Fibroblast of skin of left quadriceps (primary cell): ENCODE measurements around the gene ADAM11.

Source experiments
- DNase-seq, 2 experiments: peaks; one replicate each; pipeline ENCODE4 v3.0.0-alpha.2; 2013; ENCODE audit warnings: low read depth in 2 of 2

Gene ADAM11

GRCh38 chr17:44757045-44757917, 1.5 kb upstream of the ADAM11 start:
- no peak for DNase-seq

DNA sequence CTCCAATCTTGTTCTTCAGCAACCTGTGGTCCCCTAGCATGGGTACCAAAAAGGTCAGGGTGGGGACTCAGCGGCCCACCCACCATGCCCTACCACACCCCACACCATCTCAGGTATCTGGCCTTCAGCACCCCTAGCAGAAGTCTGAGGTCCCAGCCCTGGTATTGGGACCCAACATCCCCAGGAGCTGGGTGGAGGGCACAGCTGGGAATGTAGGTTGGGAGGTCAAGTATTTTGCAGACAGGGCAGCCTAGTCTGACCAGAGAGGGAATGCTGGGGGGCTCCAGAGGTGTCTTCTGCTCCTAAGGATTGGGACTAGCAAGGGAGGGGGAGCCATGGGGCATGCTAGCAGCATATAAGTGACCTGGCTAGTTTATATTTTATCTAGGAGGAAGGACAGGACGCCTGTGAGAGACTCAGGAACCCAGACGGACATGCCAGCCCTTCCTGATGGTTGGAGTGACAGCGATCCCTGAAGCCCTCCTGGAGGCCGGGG, 822 bp upstream of the ADAM11 start:
- no peak for DNase-seq

GRCh38 chr17:44759086-44759915, 513 bp downstream of the ADAM11 start:
- DNase-seq: no peak

- DNase-seq: no peak
These were observed 1.1 kb downstream of the ADAM11 start for GRCh38 chr17:44759916-44760243.

GRCh38 chr17:44760474-44761308, 1.9 kb downstream of the ADAM11 start:
- no peak for DNase-seq

DNA sequence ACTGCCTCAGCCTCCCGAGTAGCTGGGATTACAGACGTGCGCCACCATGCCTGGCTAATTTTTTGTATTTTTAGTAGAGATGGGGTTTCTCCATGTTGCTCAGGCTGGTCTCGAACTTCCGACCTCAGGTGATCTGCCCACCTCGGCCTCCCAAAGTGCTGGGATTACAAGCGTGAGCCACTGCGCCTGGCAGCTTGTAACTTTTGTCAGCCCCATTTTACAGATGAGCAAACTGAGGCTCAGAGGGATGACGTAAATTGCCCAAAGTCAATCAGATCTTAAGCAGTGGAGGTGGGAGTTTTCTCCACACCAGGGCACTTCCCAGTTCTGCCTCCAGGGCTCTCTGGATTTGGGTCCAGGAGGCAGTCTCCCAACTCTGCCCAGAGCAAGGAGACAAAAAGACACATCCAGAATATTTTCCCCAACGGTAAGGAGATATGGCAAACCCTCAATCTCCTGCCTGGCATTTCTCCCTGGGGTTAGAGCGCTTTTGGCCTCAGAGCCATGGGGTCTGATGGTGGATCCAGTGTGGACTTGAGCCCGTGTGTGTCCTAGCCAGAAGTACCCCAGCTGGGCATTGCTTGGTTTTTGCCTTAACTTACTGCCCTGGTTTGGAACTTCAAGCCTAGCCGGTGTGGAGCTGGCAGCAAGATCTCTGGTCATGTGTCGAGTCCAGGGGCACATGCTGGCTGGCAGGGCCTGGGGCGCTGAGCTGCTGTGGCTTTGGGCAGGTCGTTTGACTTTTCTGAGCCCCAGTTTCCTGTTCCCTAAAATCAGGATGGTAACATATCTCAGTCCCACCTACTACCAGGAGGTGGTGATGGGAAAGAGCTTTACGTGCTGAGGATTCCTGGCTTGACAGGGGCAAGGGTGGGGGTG, 3.4 kb downstream of the ADAM11 start:
- no peak for DNase-seq

DNA sequence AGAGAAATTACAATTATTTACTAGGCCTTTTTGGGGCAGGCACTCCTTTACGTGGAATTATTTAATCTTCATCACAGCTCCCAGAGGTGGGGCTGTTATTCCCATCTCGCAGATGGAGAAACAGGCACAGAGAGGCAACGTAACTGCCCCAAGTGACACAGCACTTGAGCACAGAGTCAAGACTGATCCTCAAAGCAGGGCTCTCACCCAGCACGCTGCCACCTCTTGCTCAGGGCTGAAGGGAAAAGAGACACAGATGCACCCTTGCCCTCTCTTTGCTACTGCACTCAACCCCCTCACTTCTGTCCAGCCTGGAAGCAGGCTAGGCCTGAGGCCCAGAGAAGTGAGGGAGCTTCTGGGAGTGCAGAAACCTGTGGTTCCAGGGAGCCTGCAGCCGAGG, 4.4 kb downstream of the ADAM11 start:
- no peak for DNase-seq

DNA sequence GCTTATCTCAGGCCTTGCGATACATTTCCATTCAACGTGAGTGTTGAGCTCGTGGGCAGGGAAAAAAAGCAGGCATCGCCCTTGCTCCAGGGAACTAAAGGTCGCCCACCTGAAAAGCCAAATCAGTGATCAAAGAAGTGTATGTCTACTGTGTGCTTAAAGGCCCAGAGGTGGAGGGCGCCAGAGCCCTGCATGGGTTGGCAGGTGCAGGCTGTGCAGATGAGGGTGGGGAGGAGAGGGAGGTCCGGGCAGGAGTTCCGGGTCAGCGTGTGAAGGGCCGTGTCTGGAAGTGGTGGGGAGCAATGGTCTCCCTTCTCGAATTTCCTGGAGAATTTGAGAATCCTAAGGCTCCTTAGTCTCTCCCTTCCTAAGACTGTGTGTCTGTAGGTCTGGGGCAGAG, 7.2 kb downstream of the ADAM11 start:
- DNase-seq: no peak

DNA sequence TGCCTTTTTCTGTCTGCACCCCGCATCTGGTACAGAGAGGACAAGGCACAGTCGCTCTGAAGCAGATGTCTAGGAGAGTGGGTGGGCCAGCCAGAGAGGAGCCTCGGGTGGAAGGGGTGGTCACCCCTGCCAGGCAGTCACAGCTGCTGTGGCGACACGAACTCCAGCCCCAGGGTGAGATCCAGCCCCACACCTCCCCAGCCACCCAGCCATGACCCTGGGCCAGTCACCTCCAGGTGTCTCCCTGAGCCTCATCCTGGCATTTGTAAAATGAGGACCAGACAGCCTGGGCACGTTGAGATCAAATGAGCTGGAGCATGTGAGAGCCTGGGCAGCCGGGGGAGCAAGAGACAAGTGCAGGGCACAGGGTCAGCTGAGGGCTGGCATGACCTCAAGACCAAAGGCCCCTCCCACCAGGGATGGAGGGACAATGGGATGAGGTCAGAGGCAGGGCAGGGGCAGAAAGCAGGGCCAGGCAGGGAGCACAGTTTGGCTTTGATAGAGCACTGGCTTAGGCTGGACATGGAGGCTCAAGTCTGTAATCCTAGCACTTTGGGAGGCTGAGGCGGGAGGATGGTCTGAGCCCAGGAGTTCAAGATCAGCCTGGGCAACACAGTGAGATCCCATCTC, 7.7 kb downstream of the ADAM11 start:
- DNase-seq: no peak

- DNase-seq: no peak
These were observed 8.7 kb downstream of the ADAM11 start for GRCh38 chr17:44767493-44767892.

DNA sequence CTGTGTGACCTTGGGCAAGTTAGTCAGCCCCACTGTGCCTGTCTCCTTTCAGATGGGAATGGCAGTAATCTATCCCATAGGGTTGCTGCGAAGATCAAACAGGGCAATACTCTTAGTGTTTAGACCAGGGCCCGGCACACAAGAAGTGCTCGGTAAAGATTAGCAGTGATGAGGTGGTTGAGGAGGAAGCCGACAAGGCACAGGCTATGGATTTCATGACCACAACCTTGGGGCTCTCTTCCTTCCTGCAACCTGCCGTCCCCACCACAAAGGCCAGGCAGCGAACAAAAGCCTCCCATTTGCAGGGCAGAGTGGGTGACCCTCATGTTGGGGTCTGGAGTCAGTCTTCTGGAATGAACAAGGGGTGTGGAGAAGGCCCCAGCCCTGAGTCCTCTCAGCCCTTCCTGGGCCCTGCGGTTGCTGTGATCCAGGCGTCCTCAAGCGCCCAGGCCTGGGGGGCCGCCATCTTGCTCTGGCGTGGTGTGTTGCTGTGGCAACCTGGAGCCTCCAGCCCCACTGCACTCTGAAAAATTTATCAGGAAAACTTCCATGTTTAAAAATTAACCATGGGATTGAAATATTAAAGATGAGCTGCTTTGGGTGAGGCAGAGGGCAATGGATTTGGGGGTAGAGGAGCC, 9.8 kb downstream of the ADAM11 start:
- no peak for DNase-seq

DNA sequence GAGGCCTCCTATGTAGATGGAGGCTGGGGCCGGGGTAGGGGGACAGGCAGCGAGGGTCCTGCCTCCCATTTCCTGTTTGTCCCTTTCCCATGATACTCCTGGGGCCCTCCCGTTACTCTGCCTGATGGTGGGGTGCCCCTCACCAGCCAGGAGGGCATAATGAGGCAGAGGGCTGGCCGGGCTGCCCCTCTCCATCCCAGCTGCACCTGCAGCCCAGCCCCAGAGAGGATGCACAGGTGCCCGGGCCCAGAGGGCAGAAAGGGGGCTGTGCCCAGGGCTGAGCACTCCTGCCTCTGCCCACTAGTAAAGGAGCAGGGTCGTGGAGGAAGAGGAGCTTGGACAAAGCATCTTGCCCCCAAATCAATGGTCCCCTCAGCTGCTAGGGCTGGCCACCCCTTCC, 10.4 kb downstream of the ADAM11 start:
- no peak for DNase-seq

DNA sequence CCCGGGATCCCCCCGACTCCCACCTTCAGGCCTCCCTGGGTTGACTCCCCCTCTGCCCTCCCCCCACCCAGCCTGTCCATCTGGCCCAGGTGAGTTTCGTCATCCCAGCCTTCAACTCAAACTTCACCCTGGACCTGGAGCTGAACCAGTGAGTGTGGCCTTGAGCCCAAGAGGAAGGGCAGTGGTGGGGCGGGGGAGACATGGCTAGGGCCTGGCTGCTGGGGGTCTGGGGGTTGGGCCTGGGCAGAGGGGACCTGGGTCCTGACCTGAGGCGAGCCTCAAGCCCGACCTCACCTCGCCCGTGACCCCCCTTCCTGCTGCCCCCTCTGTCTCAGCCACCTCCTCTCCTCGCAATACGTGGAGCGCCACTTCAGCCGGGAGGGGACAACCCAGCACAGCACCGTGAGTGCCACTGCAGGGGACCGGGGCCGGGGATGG, 10.9 kb downstream of the ADAM11 start:
- DNase-seq: no peak

GRCh38 chr17:44770166-44770925, 11.6 kb downstream of the ADAM11 start:
- DNase-seq: no peak

- no peak for DNase-seq
These were observed 13.7 kb downstream of the ADAM11 start for GRCh38 chr17:44772308-44773045.

GRCh38 chr17:44773140-44773539, 14.4 kb downstream of the ADAM11 start:
- DNase-seq: no peak

- peak; percentile 39 to 50 for DNase-seq
These were observed 15.7 kb downstream of the ADAM11 start for GRCh38 chr17:44774271-44775135.
